Endothelial cell of umbilical vein (primary cell): ENCODE measurements around the gene TMOD1. TPM values are rescaled to one million over a fixed set of nuclear protein-coding genes. Genes with fewer than 3 reads are reported as not detected.

Experiments used
- BruUV-seq: library from RNA; stranded (reverse); fragments of 400-500 nt; replicated peaks from 2 replicates; lab custom pipeline; 2021; lab: Mats Ljungman, UMichigan
- CTCF ChIA-PET: fragments of 300-600, 350-600 bp; sonication (Branson Sonifier 250); formaldehyde crosslinking; loops from one replicate; lab custom pipeline; 2021; ENCODE audit warnings: antibody characterized with exemption, inconsistent platforms; lab: Charles Lee
- POLR2A ChIA-PET: fragments of 300-600, 350-600 bp; sonication (Branson Sonifier 250); formaldehyde crosslinking; loops from one replicate; lab custom pipeline; 2021; ENCODE audit warnings: antibody characterized with exemption, inconsistent platforms; lab: Charles Lee
- DNase-seq: peaks from one replicate; pipeline ENCODE4 v3.0.0-alpha.2; 2011; ENCODE audit warnings: low read depth, low spot score
- FAIRE-seq: peaks from 2 replicates; lab custom pipeline; 2011; peaks lifted over from hg19 to GRCh38; lab: Jason Lieb, UNC
- H2AFZ ChIP-seq: 2 replicates; pipeline ENCODE4 v1.6.0; 2012; ENCODE audit warnings: low read depth, low read length, control low read depth, inconsistent platforms
- H3K27ac ChIP-seq: 2 replicates; pipeline ENCODE4 v1.5.1; 2011; ENCODE audit warnings: low read depth, mild to moderate bottlenecking, control low read depth, low read length, moderate library complexity; ENCODE audit not compliant: insufficient read depth
- H3K27me3 ChIP-seq, 2 experiments: 2 replicates each; pipeline versions ENCODE4 v1.6.0 to v1.6.1; 2011; ENCODE audit warnings: low read length in 2 of 2, mixed read lengths in 1 of 2; ENCODE audit not compliant: control insufficient read depth in 2 of 2, insufficient read depth in 2 of 2
- H3K36me3 ChIP-seq, 2 experiments: 2 replicates in 1 of 2; 3 replicates in 1 of 2; pipeline ENCODE4 v1.5.1; 2011; ENCODE audit warnings: low read length in 2 of 2, mild to moderate bottlenecking in 1 of 2, moderate library complexity in 1 of 2; ENCODE audit not compliant: control insufficient read depth in 2 of 2, insufficient read depth in 2 of 2; ENCODE audit errors: extremely low read depth in 1 of 2
- H3K4me1 ChIP-seq: 3 replicates; pipeline ENCODE4 v1.5.1; 2011; ENCODE audit warnings: mild to moderate bottlenecking, low read length; ENCODE audit not compliant: control insufficient read depth, insufficient read depth; ENCODE audit errors: extremely low read depth
- H3K4me2 ChIP-seq: 2 replicates; pipeline ENCODE4 v1.6.1; 2011; ENCODE audit warnings: low read length, control low read depth, mixed read lengths; ENCODE audit not compliant: insufficient read depth
- H3K4me3 ChIP-seq, 3 experiments: fragments of 200-600 bp in 1 of 3; sonication (generic), shearing (Covaris generic) in 1 of 3; replicated peaks in 1 of 3; 2 replicates each; pipeline ENCODE4 v1.5.1; 2011 to 2016; ENCODE audit warnings: control low read depth in 3 of 3, low read length in 3 of 3, mild to moderate bottlenecking in 2 of 3, inconsistent platforms in 1 of 3, low read depth in 1 of 3, moderate library complexity in 1 of 3; ENCODE audit not compliant: insufficient read depth in 1 of 3
- H3K79me2 ChIP-seq: 2 replicates; pipeline ENCODE4 v1.6.0; 2012; ENCODE audit warnings: low read length, inconsistent platforms; ENCODE audit not compliant: control insufficient read depth, insufficient read depth
- H3K9ac ChIP-seq: replicated peaks from 2 replicates; pipeline ENCODE3; 2011; ENCODE audit warnings: low read length, control low read depth; ENCODE audit not compliant: insufficient read depth; ENCODE audit errors: extremely low read depth
- H3K9me1 ChIP-seq: replicated peaks from 3 replicates; pipeline ENCODE4 v1.6.0; 2011; ENCODE audit warnings: mild to moderate bottlenecking, low read length; ENCODE audit not compliant: control insufficient read depth, insufficient read depth; ENCODE audit errors: extremely low read depth
- H3K9me3 ChIP-seq: replicated peaks from 2 replicates; pipeline ENCODE4 v1.5.1; 2012; ENCODE audit warnings: low read length, inconsistent platforms; ENCODE audit not compliant: control insufficient read depth, insufficient read depth
- H4K20me1 ChIP-seq: replicated peaks from 2 replicates; pipeline ENCODE3; 2011; ENCODE audit warnings: mild to moderate bottlenecking, low read length; ENCODE audit not compliant: control insufficient read depth, insufficient read depth; ENCODE audit errors: extremely low read depth
- EZH2 ChIP-seq: IDR thresholded peaks from 2 replicates; pipeline ENCODE4 v1.6.1; 2012; ENCODE audit warnings: borderline replicate concordance, low read depth, mild to moderate bottlenecking, moderate library complexity, low read length, inconsistent platforms; ENCODE audit not compliant: severe bottlenecking
- FOS ChIP-seq: IDR thresholded peaks from 2 replicates; pipeline ENCODE4 v1.6.1; 2011; ENCODE audit warnings: mild to moderate bottlenecking, low read length, moderate library complexity, borderline replicate concordance; ENCODE audit not compliant: insufficient read depth
- GATA2 ChIP-seq: IDR thresholded peaks from 2 replicates; pipeline ENCODE4 v1.7.0; 2011; ENCODE audit warnings: low read depth, mild to moderate bottlenecking, moderate library complexity, mixed read lengths, low read length; ENCODE audit not compliant: insufficient read length, insufficient read depth
- JUN ChIP-seq: IDR thresholded peaks from 2 replicates; pipeline ENCODE4 v1.6.1; 2011; ENCODE audit warnings: borderline replicate concordance, low read depth; ENCODE audit not compliant: insufficient read length, insufficient read depth
- MYC ChIP-seq: IDR thresholded peaks from one replicate; pipeline ENCODE4 v1.6.1; 2011; ENCODE audit warnings: mild to moderate bottlenecking, low read depth, low read length
- POLR2A ChIP-seq: IDR thresholded peaks from 2 replicates; pipeline ENCODE4 v1.6.1; 2012; ENCODE audit warnings: low read depth, mild to moderate bottlenecking, control low read depth, low read length
- POLR2AphosphoS5 ChIP-seq: IDR thresholded peaks from 2 replicates; pipeline ENCODE4 v1.6.1; 2012; ENCODE audit warnings: low read depth, mild to moderate bottlenecking, control low read depth, low read length, moderate library complexity; ENCODE audit not compliant: insufficient read depth
- dilution Hi-C: fragments of 300-500 bp; cut with MboI; formaldehyde crosslinking; loops from one replicate; pipeline ENCODE4 v1.15.0; 2019; ENCODE audit warnings: low sequenced_read_pairs; ENCODE audit not compliant: extremely low pct_ligation_motif_present
- intact Hi-C: fragments of 100-400 bp; cut with micrococcal nuclease; formaldehyde crosslinking; loops from one replicate; pipeline ENCODE4 v1.10.0; 2022
- polyA plus RNA-seq, 4 experiments: library from polyadenylated mRNA; depleted of rRNA in 3 of 4; stranded (reverse) in 3 of 4; unstranded in 1 of 4; fragments of >200 nt; gene quantifications; 2 replicates each; pipeline versions ENCODE4 v1.2.1 to v1.2.3, GENCODE V29; 2011 to 2012; ENCODE audit warnings: missing spikeins in 1 of 4
- total RNA-seq: library from RNA; stranded (reverse); gene quantifications from 2 replicates; pipeline ENCODE4 v1.2.3, GENCODE V29; 2021
- TF ChIP-seq, protein P1 (sequence below), 2 donors: IDR thresholded peaks; 1 replicate in 1 of 2; 2 replicates in 1 of 2; pipeline ENCODE4 v1.5.1; 2011; ENCODE audit warnings: low read length in 2 of 2, mild to moderate bottlenecking in 2 of 2, moderate library complexity in 2 of 2, control low read depth in 1 of 2, inconsistent platforms in 1 of 2, low read depth in 1 of 2; ENCODE audit not compliant: insufficient read depth in 1 of 2; ENCODE audit errors: extremely low read depth in 1 of 2
- TF ChIP-seq, protein P2 (sequence below): IDR thresholded peaks from 2 replicates; pipeline ENCODE4 v1.6.1; 2011; ENCODE audit not compliant: insufficient read depth, insufficient read length

Gene TMOD1
- total and polyA plus RNA-seq, 2 donors (not counting 3 experiments of a cell fraction or from before 2014, with no cell fraction given), result 0.26 to 1.4 TPM

DNA sequence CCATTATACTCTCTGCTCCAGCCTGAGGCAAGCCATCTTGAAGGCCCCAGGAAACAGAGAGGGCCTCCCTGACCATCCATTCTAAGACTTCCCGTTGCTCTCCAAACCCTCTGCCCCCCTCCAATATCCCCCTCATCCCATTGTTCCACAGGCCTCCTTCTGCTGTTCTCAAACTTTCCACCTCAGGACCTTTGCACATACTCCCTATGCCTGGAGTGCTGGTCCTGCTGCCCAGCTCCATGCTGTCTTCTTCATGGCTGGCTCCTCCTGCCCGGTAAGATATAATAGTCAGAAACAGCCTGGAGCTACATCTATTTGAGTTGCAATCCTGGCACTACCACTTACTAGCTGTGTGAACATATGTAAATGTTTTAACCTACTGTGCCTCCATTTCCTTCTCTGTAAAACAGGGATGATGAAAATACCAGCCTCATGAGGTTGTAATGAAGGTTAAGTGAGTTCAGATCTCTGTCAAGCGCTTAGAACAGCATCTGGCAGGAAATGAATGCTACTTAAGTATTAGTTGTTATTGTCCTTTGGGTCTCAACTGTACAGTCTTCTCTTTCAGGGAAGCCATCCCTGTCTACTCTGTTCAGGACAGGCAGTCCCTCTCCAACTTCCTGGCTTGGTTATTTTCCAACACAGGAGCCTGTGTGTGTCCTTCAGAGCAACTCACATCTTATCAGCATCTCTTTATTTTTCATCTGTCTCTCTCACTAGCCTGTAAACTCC lies 45.8 kb downstream of the TMOD1 start:
- no peaks in the 10 kb centered on the region for H3K9me3 ChIP-seq
- DNase-seq (no peak), FAIRE-seq (no peak)
- no peak overlapping the region for H3K4me3 ChIP-seq
- H4K20me1 ChIP-seq, result no peaks in the 10 kb centered on the region
- no peak overlapping the region for H3K9ac ChIP-seq
- H3K27ac ChIP-seq, result no peak overlapping the region
- no peak overlapping the region for H3K4me2 ChIP-seq
- no peaks in the 10 kb centered on the region for H3K9me1 ChIP-seq
- TF ChIP-seq FOS (no peak), EZH2 (no peak), GATA2 (no peak), MYC (no peak), POLR2AphosphoS5 (no peak), JUN (no peak), POLR2A (no peak)
- TF ChIP-seq, protein P1, sequence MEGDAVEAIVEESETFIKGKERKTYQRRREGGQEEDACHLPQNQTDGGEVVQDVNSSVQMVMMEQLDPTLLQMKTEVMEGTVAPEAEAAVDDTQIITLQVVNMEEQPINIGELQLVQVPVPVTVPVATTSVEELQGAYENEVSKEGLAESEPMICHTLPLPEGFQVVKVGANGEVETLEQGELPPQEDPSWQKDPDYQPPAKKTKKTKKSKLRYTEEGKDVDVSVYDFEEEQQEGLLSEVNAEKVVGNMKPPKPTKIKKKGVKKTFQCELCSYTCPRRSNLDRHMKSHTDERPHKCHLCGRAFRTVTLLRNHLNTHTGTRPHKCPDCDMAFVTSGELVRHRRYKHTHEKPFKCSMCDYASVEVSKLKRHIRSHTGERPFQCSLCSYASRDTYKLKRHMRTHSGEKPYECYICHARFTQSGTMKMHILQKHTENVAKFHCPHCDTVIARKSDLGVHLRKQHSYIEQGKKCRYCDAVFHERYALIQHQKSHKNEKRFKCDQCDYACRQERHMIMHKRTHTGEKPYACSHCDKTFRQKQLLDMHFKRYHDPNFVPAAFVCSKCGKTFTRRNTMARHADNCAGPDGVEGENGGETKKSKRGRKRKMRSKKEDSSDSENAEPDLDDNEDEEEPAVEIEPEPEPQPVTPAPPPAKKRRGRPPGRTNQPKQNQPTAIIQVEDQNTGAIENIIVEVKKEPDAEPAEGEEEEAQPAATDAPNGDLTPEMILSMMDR (IDR thresholded peaks at IDR 0.05; ENCODE audit: extremely low read depth in 1 of 2, insufficient read depth in 1 of 2, low read depth in 1 of 2, low read length in 2 of 2), result no peak
- TF ChIP-seq, protein P2, sequence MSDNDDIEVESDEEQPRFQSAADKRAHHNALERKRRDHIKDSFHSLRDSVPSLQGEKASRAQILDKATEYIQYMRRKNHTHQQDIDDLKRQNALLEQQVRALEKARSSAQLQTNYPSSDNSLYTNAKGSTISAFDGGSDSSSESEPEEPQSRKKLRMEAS, result no peak
- H2AFZ ChIP-seq, result no peak overlapping the region
- no TSS peak for BruUV-seq
- dilution Hi-C loops (no loop called here), intact Hi-C loops (no loop called here)
- peaks cover 0 to 14% of the 10 kb centered on the region in 2 experiments for H3K27me3 ChIP-seq
- no peaks in the 10 kb centered on the region for H3K4me1 ChIP-seq
- no peaks in the 10 kb centered on the region for H3K36me3 ChIP-seq
- CTCF ChIA-PET, result interaction anchor here (6.6 kb wide), 1 partner anchor 51 kb away, joined by 30 read pairs; no protein-coding TSS in a partner anchor
- no peaks in the 10 kb centered on the region for H3K79me2 ChIP-seq
- POLR2A ChIA-PET, result no interaction called here
